Muscle of leg (tissue), 11 donors: ENCODE measurements around the gene KIF5A. TPM values are rescaled to one million over a fixed set of nuclear protein-coding genes. Genes with fewer than 3 reads are reported as not detected.
"Not testable (repeated sequence)": the region's sequence is repeated elsewhere in the genome, so short reads cannot be mapped to it uniquely, and the experiment has no call there.

Experiments used
- DNase-seq: peaks from one replicate; pipeline ENCODE4 v3.0.0; 2013
- H3K27ac ChIP-seq: one replicate; pipeline ENCODE4 v1.5.1; 2013; ENCODE audit warnings: mild to moderate bottlenecking, low read length, control low read depth
- H3K27me3 ChIP-seq: one replicate; pipeline ENCODE4 v1.6.1; 2013; ENCODE audit warnings: low read length; ENCODE audit not compliant: control insufficient read depth, insufficient read depth
- H3K36me3 ChIP-seq: one replicate; pipeline ENCODE4 v1.6.1; 2013; ENCODE audit warnings: low read length; ENCODE audit not compliant: control insufficient read depth, insufficient read depth
- H3K4me1 ChIP-seq: one replicate; pipeline ENCODE4 v1.6.1; 2013; ENCODE audit warnings: low read length; ENCODE audit not compliant: control insufficient read depth, insufficient read depth
- H3K4me3 ChIP-seq: one replicate; pipeline ENCODE4 v1.5.1; 2013; ENCODE audit warnings: low read length, control low read depth
- H3K9me3 ChIP-seq: replicated peaks from 2 replicates; pipeline ENCODE4 v1.6.1; 2013; ENCODE audit warnings: low read depth, low read length; ENCODE audit not compliant: control insufficient read depth
- WGBS: methylation state at CpG from one replicate; pipeline ENCODE4 v1.1.5; 2013; ENCODE audit warnings: missing lambda C conversion rate; ENCODE audit not compliant: insufficient coverage; 5-methylcytosine and 5-hydroxymethylcytosine counted together
- polyA plus RNA-seq, 8 donors: library from polyadenylated mRNA; unstranded; fragments of 120-200 nt; gene quantifications; one replicate each; pipeline versions ENCODE4 v1.2.1 to v1.2.3, GENCODE V29; 2013; ENCODE audit warnings: inconsistent platforms in 1 of 8, low replicate concordance in 1 of 8; ENCODE audit not compliant: insufficient read length in 8 of 8, insufficient read depth in 1 of 8
- total RNA-seq: library from RNA; stranded (reverse); fragments of 120-200 nt; gene quantifications from one replicate; pipeline ENCODE4 v1.2.4, GENCODE V29; 2013

Gene KIF5A
- total and polyA plus RNA-seq, 9 donors = 0.04 to 0.85 (median 0.11) TPM; not detected in 1

DNA sequence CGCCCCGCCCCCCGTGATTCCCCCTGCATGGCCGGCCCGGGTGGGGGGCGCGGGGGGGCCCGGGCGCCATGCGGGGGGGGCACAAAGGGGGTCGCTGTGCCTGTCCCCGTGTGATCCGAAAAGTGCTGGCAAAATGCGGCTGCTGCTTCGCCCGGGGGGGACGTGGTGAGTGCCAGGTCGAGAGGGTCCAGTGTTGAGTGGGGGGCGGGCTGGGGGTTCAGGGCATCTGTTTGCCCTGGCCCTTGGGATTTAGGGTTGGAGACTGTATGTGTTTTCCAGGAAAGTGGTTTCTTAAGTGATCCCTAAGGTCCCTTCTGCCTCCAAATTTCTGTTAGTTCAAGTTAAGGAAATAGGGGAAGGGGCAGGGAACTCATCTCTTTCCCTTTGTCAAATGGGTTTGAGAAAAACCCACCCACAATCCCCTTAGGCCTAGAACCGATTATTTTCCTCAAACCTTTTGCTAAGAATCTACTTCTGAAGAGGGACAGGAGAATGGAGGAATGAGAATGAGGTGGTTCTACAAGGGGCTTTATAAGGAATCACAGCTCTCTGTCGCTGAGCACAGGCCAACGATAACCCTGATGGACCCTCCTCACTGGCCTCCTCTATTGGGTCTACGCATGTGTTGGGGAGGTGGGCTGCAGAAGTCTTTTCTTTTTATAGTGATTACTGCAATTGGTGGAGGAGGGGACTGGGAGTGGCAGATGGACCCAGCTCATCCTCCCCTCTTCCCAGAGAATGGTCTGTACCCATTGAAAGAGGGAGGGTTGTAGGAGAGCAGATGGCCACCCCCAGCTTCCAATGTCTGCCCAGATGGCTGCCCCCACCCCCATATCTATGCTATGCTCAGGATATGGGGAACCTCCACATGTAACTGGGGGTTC is 62.2 kb downstream of the KIF5A start:
- Histone ChIP-seq H3K27ac (peak overlapping the region; percentile 78), H3K4me1 (peaks cover 39% of the 10 kb centered on the region), H3K27me3 (peaks cover 41% of the 10 kb centered on the region), H3K4me3 (peak overlapping the region; percentile 63), H3K9me3 (no peaks in the 10 kb centered on the region), H3K36me3 (peaks cover 52% of the 10 kb centered on the region)
- WGBS = 1% methylated on average over 8 of the region's 23 CpGs
- DNase-seq = peak; percentile 35

DNA sequence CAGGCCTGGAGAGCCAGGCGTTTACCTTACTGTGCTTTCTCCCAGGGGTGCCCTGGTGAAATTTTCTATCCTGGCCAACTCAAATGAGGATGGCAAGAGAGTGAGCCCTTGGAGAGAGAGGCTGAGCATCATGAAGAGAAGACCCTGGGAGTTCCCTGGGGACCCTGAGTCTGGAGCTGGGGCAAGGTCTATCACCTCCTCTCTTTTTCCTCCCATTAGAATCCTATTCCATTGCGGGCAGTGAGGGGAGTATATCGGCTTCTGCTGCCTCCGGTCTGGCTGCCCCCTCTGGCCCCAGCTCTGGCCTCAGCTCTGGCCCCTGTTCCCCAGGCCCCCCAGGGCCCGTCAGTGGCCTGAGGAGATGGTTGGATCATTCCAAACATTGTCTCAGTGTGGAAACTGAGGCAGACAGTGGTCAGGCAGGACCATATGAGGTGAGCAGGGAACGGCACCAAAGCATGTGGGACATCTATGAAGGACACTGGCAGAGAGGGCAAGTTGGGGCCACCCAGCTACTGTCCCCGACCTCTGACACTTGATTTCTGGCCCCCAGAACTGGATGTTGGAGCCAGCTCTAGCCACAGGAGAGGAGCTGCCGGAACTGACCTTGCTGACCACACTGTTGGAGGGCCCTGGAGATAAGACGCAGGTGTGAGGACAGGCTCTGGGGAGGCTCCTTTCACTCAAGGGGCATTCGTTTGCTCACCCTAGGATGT is 63.0 kb downstream of the KIF5A start:
- peaks cover 49% of the 10 kb centered on the region for H3K36me3 ChIP-seq
- H3K27me3 ChIP-seq = peaks cover 48% of the 10 kb centered on the region
- H3K4me3 ChIP-seq = no peak overlapping the region
- H3K9me3 ChIP-seq = no peaks in the 10 kb centered on the region
- DNase-seq = no peak
- 93% methylated on average over 5 of the region's 10 CpGs for WGBS
- H3K27ac ChIP-seq = no peak overlapping the region
- H3K4me1 ChIP-seq = peaks cover 39% of the 10 kb centered on the region

DNA sequence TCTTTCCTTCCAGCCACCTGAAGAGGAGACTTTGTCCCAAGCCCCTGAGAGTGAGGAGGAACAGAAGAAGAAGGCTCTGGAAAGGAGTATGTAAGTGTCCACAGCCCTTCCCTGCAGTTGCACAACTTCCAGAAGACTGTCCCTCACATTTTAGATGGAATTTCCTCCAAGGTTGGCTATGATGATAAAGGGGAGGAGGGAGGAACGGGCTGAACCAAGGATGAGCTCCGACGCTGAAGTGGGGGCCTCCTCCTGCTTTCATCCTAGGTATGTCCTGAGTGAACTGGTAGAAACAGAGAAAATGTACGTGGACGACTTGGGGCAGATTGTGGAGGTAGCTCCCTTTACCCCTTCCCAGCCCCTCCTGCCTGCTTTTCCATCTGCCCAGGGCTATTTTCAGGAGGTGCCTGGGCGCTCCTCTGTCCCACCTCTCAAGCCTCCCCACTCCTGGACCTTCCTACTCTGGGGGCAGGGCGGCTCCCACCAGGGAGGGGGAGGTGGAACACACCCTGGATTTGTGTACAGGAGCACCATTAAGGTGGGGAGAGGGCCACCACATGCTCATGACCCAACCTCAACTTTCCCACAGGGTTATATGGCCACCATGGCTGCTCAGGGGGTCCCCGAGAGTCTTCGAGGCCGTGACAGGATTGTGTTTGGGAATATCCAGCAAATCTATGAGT is 63.7 kb downstream of the KIF5A start:
- Histone ChIP-seq H3K36me3 (peaks cover 46% of the 10 kb centered on the region), H3K27ac (no peak overlapping the region), H3K4me3 (no peak overlapping the region), H3K4me1 (peaks cover 36% of the 10 kb centered on the region), H3K9me3 (no peaks in the 10 kb centered on the region), H3K27me3 (peaks cover 55% of the 10 kb centered on the region)
- DNase-seq = no peak
- 94% methylated on average over 3 of the region's 10 CpGs for WGBS

DNA sequence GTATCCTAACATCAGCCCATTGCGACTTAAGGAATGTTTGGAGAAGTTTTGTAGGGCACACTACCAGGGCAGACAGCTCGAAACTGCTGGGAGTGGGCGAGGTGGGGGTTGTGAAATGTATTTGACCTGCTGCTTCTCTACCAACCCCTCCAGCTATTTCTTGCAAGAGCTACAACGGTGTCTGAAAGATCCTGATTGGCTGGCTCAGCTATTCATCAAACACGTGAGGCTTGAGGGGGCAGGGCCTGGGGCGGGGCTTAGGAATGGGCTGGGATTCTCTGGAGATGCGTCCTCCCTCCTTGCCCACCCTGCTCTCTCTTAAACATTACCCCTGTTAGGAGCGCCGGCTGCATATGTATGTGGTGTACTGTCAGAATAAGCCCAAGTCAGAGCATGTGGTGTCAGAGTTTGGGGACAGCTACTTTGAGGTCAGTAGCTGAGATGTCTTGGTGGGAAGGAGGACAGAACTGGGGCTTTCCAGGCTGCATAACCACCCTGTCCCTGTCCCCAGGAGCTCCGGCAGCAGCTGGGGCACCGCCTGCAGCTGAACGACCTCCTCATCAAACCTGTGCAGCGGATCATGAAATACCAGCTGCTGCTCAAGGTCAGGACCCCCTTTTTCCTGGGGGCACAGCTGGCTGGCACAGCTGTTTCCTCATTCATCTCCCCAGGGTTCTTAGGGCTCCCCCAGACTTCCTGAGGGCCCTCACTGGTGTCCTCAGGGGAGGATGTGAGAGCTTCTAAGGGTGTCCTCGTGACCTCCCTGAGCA is 64.5 kb downstream of the KIF5A start:
- no peak overlapping the region for H3K4me3 ChIP-seq
- H3K27me3 ChIP-seq = peaks cover 61% of the 10 kb centered on the region
- no peak overlapping the region for H3K27ac ChIP-seq
- no peaks in the 10 kb centered on the region for H3K9me3 ChIP-seq
- peak; percentile 52 for DNase-seq
- H3K4me1 ChIP-seq = peaks cover 32% of the 10 kb centered on the region
- peaks cover 38% of the 10 kb centered on the region for H3K36me3 ChIP-seq
- WGBS = 87% methylated on average over 3 of the region's 14 CpGs

DNA sequence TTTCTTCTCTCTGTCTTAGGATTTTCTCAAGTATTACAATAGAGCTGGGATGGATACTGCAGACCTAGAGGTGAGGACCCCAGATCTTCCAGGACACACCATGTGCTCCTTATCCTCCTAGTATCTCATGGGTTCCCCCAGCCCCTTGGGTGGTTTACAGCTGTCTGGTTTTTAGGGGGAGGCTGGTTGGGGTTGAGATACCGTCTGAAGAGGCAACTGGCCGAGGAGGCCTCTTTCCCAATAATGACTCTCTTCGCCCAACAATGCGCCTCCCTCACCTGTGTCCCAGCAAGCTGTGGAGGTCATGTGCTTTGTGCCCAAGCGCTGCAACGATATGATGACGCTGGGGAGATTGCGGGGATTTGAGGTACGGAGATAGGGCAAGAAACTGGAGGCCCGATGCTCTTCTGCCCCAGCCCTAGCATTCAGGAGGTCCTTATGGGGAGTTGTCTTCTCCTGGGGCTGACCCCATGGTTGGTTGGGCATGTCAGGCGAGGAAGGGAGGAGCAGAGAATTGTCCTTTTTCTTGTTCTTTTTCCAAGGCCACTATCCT is 65.2 kb downstream of the KIF5A start:
- Histone ChIP-seq H3K27ac (no peak overlapping the region), H3K9me3 (no peaks in the 10 kb centered on the region), H3K27me3 (peaks cover 63% of the 10 kb centered on the region), H3K4me3 (no peak overlapping the region), H3K4me1 (peaks cover 28% of the 10 kb centered on the region), H3K36me3 (peaks cover 38% of the 10 kb centered on the region)
- 96% methylated on average over 5 of the region's 11 CpGs for WGBS
- DNase-seq = peak; percentile 1

DNA sequence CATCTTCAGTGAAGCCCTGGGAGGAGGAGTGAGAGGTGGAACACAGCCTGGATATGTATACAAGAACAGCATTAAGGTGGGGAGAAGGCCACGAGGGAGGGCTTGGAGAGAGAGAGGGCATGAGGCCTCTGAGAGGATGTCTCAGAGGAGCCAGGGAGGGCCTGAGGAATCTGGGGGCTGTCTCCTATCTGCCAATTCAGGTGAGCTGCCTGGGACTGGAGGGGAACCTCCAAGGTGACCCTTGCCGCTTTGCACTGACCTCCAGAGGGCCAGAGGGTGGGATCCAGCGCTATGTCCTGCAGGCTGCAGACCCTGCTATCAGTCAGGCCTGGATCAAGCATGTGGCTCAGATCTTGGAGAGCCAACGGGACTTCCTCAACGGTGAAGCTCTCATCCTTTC is 65.8 kb downstream of the KIF5A start:
- 90% methylated on average over 5 of the region's 5 CpGs for WGBS
- Histone ChIP-seq H3K4me1 (peaks cover 24% of the 10 kb centered on the region), H3K27me3 (peaks cover 63% of the 10 kb centered on the region), H3K36me3 (peaks cover 38% of the 10 kb centered on the region), H3K9me3 (no peaks in the 10 kb centered on the region), H3K27ac (no peak overlapping the region), H3K4me3 (no peak overlapping the region)
- DNase-seq = no peak

DNA sequence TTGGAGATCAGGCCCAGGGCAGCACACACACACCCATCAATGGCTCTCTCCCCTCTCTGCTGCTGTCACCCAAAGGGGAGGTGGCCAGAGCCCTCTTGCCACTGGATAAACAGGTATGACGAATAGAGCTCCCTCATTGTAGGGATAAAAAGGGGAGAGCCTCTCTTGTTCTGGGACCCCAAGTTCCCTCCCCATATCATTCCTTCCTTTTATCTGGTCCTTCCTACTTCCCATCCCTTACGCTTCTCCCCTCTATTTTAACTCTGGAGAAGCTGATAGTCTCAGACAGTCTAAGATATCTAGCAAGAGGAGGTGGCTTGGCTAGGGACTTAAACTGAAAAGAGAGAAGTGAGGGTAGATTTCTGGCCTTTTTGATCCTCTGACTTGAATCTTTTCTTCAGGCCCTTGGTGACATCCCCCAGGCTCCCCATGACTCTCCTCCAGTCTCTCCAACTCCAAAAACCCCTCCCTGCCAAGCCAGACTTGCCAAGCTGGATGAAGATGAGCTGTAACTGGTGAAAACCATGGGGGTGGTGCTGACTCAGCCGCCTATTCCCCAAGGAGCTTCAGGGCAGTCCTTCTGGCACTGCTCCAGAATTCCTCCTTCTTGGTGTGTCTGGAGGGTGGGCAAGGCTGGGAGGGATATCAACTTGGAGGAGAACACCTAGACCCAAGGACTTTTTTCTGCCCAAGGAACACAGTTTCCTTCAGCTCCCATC is 66.7 kb downstream of the KIF5A start:
- peaks cover 38% of the 10 kb centered on the region for H3K36me3 ChIP-seq
- no CpG with 5 or more reads among the region's 3 CpGs for whole genome bisulfite sequencing
- H3K27ac ChIP-seq = no peak overlapping the region
- H3K9me3 ChIP-seq = no peaks in the 10 kb centered on the region
- H3K4me3 ChIP-seq = no peak overlapping the region
- DNase-seq = no peak
- H3K27me3 ChIP-seq = peaks cover 64% of the 10 kb centered on the region
- peaks cover 28% of the 10 kb centered on the region for H3K4me1 ChIP-seq

DNA sequence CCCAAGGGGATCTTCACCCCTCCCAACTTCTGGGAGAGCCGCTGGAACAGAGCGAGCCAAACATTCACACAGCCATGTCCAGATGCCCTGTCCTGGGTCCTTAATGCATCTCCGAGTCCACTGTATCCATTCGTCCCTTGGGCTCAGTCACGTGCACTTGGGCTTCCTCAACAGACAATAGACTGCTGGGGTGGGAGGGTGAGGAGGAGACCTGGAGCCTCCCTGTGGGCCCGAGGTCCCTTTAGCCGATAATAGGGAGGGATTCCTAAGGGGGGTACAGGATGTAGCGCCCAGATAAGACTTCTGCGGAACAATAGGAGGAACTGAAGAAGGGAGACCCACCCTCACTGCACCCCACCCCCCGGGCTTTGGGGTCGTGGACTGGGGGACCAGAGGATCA is 68.1 kb downstream of the KIF5A start:
- H3K36me3 ChIP-seq = peaks cover 44% of the 10 kb centered on the region
- WGBS = 56% methylated on average over 2 of the region's 11 CpGs
- no peaks in the 10 kb centered on the region for H3K9me3 ChIP-seq
- peaks cover 31% of the 10 kb centered on the region for H3K4me1 ChIP-seq
- peaks cover 75% of the 10 kb centered on the region for H3K27me3 ChIP-seq
- H3K4me3 ChIP-seq = no peak overlapping the region
- DNase-seq = no peak
- no peak overlapping the region for H3K27ac ChIP-seq

DNA sequence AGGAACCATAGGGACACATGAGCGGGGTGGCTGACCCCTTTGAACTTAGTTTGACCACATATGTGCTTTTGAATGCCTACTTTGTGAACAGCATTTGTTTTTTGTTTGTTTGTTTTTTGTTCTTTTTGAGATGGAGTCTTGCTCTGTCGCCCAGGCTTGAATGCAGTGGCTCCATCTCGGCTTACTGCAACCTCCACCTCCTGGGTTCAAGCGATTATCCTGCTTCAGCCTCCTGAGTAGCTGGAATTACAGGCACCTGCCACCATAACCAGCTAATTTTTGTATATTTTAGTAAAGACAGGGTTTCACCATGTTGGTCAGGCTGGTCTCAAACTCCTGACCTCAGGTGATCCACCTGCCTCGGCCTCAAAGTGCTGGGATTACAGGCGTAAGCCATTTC is 68.6 kb downstream of the KIF5A start:
- H3K27me3 ChIP-seq = peaks cover 76% of the 10 kb centered on the region
- peaks cover 29% of the 10 kb centered on the region for H3K4me1 ChIP-seq
- WGBS = 82% methylated on average over 4 of the region's 6 CpGs

More for the DNA sequence above, 68.6 kb downstream of the KIF5A start:
- H3K9me3 ChIP-seq, H3K4me3 ChIP-seq, DNase-seq, H3K27ac ChIP-seq: not testable (repeated sequence)
- H3K36me3 ChIP-seq = peaks cover 42% of the 10 kb centered on the region
